HG02610 (cell line): ENCODE measurements around the gene ATXN7L1.
"Not testable (repeated sequence)": the region's sequence is repeated elsewhere in the genome, so short reads cannot be mapped to it uniquely, and the experiment has no call there.

Source experiments
- ATAC-seq: cut with Tn5 transposase; IDR thresholded peaks from one replicate; pipeline ENCODE4 v1.9.1; 2021; ENCODE audit warnings: mild to moderate bottlenecking, moderate library complexity; ENCODE audit not compliant: unreplicated experiment

ATXN7L1 gene

DNA sequence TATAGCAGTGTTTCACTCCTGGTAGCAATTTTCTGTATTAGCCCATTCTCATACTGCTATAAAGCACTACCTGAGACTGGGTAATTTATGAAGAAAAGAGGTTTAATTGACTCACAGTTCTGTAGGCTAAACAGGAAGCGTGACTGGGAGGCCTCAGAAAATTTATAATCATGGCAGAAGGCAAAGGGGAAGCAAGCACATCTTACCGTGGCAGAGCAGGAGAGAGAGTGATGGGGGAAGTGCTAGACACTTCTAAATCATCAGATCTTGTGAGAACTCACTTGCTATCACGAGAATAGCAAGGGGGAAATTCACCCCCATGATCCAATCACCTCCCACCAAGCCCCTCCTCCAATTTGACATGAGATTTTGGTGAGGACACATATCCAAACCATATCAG lies 163.5 kb downstream of the ATXN7L1 start:
- no peak for ATAC-seq

DNA sequence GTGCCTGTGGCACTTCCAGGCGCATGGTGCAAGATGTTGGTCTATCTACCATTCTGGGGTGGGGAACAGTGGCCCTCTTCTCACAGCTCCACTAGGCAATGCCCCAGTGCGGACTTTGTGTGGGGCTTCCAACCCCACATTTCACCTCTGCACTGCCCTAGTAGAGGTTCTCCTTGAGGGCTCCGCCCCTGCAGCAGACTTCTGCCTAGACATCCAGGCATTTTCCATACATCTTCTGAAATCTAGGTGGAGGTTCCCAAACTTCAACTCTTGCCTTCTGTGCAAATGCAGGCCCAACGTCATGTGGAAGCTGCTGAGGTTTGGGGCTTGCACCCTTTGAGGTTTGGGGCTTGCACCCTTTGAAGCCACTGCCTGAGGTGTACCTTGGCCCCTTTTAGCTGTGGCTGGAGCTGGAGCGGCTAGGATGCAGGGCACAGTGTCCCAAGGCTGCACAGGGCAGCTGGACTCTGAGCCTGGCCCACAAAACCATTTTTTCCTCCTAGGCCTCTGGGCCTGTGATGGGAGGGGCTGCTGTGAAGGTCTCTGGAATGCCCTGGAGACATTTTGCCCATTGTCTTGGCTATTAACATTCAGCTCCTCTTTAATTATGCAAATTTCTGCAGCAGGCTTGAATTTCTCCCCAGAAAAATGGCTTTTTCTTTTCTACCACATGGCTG lies 164.5 kb downstream of the ATXN7L1 start:
- no peak for ATAC-seq

GRCh38 chr7:105710720-105711119 lies 165.7 kb downstream of the ATXN7L1 start:
- ATAC-seq, result not testable (repeated sequence)

- ATAC-seq, result no peak
Observed at GRCh38 chr7:105708763-105709080, 167.7 kb downstream of the ATXN7L1 start.

DNA sequence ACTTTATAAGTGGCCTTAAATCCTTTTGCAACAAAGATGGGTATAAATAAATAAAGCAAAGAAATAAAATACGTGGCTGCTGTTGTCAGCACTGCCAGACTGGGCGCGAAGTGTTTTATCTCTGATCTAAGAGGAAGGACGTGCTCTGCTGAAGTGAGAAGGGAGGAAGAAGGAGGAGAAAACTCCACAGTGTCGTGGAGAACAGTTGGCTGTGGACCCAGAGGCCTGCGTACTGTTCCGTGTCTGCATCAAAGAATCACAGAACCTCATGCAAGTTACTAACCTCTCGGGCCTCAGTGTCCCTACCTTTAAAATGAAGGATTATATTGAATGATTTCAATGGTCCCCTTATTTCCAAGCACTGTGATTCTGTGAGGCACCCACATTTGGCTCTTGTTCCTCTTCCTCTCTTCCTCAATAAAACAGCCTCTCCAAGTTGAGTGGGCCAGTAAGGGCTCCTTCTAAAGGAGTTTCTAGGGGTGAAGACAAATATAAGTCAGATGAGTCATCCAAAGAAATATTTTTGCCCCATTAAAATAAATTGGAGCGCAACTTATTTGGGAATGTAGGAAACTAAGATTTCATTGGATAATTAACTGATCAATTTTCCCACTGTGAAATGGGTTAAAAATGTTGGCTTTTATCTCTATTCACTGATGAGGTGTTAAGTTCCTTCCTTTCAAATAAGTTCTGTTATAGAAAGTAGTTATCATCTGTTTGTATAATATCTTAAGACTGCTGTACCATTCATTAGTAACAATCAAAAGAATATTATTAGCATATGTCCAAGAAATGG lies 168.2 kb downstream of the ATXN7L1 start:
- no peak for ATAC-seq

- ATAC-seq, result no peak
Observed at GRCh38 chr7:105707381-105707780, 169.0 kb downstream of the ATXN7L1 start.

DNA sequence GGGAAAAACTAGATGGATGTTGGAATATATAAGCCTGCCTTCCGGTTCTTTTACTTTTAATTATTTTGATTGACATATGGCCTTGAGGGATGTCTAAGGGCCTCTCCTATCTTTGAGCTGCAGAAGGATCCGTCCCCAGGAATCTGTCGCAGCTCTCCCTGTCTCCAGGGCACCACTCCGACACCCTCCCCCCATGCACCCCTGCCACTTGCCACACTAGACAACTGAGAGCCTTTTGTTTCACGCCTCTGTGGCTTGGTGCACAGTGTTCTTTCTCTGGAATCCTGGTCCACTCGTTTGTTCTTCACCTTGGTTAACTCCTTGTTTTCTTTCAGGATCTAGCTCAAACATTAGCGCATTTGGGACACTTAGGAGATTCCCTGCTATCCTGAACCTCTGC lies 171.0 kb downstream of the ATXN7L1 start:
- no peak for ATAC-seq

DNA sequence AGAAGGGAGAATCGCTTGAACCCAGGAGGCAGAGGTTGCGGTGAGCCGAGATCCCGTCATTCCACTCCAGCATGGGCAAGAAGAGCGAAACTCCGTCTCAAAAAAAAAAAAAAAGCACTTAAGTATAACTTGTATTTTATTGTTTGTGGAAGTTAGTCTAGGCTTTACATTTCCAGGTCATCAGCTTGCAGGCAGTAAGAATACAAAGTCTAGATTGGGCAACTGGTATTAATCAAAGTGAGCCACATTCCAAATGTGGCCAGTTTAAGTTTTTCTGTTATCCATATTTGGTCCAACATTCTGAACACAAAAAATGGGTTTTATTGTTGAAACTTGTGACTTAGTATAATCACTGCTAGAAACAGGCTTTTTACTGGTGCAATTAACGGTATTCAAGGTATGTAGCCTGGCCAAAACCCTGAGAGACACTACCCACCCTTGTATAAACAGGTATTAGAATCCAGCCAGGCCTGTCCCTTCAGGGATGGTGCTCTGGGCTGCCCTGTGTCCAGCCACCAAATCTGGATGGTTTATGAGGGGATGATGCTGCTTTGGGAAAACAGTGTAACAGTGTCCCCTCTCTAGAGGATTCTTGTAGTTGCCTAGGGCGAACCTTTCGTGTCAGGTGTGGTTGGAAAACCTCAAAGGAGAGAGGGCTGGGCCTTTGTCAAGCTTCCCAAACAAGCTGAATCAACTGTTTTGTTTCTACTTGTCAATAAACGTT lies 173.0 kb downstream of the ATXN7L1 start:
- no peak for ATAC-seq

GRCh38 chr7:105699568-105700236 lies 176.7 kb downstream of the ATXN7L1 start:
- ATAC-seq, result no peak

- ATAC-seq, result no peak
Observed at GRCh38 chr7:105698531-105698930, 177.9 kb downstream of the ATXN7L1 start.

- ATAC-seq, result no peak
Observed at GRCh38 chr7:105697753-105698152, 178.6 kb downstream of the ATXN7L1 start.

DNA sequence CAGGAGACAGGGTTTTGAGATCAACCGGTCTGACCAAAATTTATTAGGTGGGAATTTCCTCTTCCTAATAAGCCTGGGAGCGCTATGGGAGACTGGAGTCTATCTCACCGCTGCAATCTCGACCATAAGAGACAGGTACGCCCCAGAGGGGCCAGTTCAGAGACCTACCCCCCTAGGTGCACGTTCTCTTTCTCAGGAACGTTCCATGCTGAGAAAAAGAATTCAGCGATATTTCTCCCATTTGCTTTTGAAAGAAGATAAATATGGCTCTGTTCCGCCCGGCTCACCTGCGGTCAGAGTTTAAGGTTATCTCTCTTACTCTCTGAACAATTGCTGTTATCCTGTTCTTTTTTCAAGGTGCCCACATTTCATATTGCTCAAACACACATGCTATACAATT lies 179.2 kb downstream of the ATXN7L1 start:
- not testable (repeated sequence) for ATAC-seq

DNA sequence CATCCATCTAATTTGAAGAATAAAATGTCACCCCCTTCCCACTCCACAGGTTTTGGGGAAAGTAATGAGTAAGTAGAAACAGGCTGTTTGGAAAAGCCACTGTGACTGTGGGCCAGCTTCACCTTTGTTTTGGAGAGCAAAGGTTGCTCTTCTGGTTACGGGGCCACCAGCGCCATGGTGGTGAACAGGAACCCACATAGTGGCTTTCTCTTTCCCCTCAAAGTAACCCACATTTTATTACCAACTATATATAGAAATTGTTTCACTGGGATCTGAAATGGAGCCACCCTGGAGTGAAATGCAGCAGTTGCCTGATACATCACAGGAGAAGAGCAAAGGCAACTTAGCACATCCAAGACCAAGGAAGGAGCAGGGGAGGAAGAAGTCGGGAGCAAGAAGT lies 182.8 kb downstream of the ATXN7L1 start:
- no peak for ATAC-seq

DNA sequence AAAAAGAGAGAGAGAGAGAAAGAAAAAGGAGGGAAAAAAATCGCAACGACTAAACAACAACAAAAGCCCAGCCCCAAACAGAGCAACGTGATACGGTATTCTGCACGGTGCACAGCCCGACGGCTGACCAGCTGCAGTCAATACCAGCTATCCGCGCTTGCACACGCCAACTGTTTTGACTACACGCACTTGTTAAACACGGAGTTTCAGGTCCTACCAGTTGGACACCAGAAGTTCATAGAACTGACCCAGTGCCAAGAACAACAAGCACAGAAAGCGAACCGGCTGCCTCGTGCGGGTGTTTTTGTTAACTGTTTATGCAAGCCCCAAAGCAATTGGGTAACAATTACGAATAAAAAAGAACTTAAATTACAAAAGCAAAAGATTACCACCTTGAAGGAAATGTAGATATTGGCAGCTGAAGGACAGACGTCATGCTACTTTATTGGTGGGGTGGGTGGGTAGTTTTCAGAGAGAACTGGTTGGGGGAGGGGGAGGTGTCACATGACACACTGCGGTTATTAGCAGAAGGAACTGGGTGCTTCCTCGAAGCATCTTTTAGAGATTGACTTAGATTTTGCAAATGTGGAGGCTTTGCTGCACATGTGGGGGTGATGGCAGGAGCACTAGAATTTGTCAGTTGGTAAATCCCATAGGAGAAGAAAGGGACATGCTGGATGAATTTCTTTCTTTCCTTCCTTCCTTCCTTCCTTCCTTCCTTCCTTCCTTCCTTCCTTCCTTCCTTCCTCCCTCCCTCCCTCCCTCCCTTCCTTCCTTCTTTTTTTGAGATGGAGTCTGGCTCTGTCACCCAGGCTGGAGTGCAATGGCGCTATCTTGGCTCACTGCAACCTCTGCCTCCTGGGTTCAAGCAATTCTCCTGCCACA lies 184.5 kb downstream of the ATXN7L1 start:
- no peak for ATAC-seq

- no peak for ATAC-seq
Observed at GRCh38 chr7:105691082-105691679, 185.2 kb downstream of the ATXN7L1 start.

GRCh38 chr7:105690325-105690945 lies 186.0 kb downstream of the ATXN7L1 start:
- no peak for ATAC-seq

GRCh38 chr7:105689067-105689819 lies 187.2 kb downstream of the ATXN7L1 start:
- ATAC-seq, result no peak

- no peak for ATAC-seq
Observed at GRCh38 chr7:105688617-105689016, 187.8 kb downstream of the ATXN7L1 start.

DNA sequence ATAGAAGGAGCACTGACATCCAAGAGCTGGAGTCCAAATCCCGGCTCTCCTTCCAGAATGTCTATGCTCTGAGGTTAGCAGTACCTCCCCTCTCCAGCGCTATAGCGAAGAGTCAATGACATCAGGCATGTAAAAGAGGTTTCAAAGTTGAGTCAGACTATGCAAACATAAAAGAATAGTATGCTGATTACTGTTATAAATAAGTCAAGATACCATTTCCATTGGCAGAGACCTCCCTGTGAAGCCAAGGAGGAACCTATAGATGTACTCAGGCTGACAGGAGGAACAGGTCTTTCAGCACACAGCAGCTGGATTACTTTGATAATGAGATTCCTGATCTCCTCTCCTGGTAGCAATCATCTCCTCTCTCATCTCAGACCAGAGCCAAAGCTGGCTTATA lies 191.2 kb downstream of the ATXN7L1 start:
- ATAC-seq, result no peak
